GM08714 (cell line): ENCODE data around the gene ARFRP1.

Experiments
- H3K4me3 ChIP-seq: fragments of 200-500 bp; sonication (Bioruptor generic); 2 replicates; pipeline ENCODE4 v1.5.1; 2014; ENCODE audit warnings: mild to moderate bottlenecking, low read length, inconsistent platforms
- ZNF274 ChIP-seq: IDR thresholded peaks from 2 replicates; pipeline ENCODE4 v1.6.1; 2012; ENCODE audit warnings: mild to moderate bottlenecking, low read depth, low read length

ARFRP1 gene

GRCh38 chr20:63695424-63696305 is 12.1 kb downstream of the ARFRP1 start:
- TF ChIP-seq ZNF274, result no peak
- H3K4me3 ChIP-seq, result no peak overlapping the region

GRCh38 chr20:63694584-63695423 is 13.0 kb downstream of the ARFRP1 start:
- H3K4me3 ChIP-seq, result no peak overlapping the region
- no peak for TF ChIP-seq ZNF274

- TF ChIP-seq ZNF274, result no peak
- no peak overlapping the region for H3K4me3 ChIP-seq
These were observed 13.8 kb downstream of the ARFRP1 start for GRCh38 chr20:63693733-63694583.

GRCh38 chr20:63693083-63693732 is 14.6 kb downstream of the ARFRP1 start:
- no peak overlapping the region for H3K4me3 ChIP-seq
- TF ChIP-seq ZNF274, result no peak

- no peak for TF ChIP-seq ZNF274
- H3K4me3 ChIP-seq, result no peak overlapping the region
These were observed 15.2 kb downstream of the ARFRP1 start for GRCh38 chr20:63692436-63693082.

GRCh38 chr20:63691711-63692435 is 15.9 kb downstream of the ARFRP1 start:
- no peak overlapping the region for H3K4me3 ChIP-seq
- TF ChIP-seq ZNF274, result no peak

- no peak for TF ChIP-seq ZNF274
- H3K4me3 ChIP-seq, result no peak overlapping the region
These were observed 16.7 kb downstream of the ARFRP1 start for GRCh38 chr20:63690898-63691710.

GRCh38 chr20:63690003-63690897 is 17.5 kb downstream of the ARFRP1 start:
- no peak overlapping the region for H3K4me3 ChIP-seq
- no peak for TF ChIP-seq ZNF274

GRCh38 chr20:63689046-63690002 is 18.5 kb downstream of the ARFRP1 start:
- no peak for TF ChIP-seq ZNF274
- H3K4me3 ChIP-seq, result no peak overlapping the region
